Activated CD4-positive, alpha-beta T cell treated with anti-CD3 and anti-CD28 coated beads, Interleukin-2, amount 50 U/mL, for 24 hours (primary cell): ENCODE results near the gene SGPP2.
A peak's percentile ranks its signal among the peaks of the same experiment; 100 is the strongest.
"Not testable (repeated sequence)": the region's sequence is repeated elsewhere in the genome, so short reads cannot be mapped to it uniquely, and the experiment has no call there.

Experiments used
- DNase-seq, 2 donors: peaks; one replicate each; pipeline ENCODE4 v3.0.0-alpha.2; 2020; ENCODE audit warnings: low read depth in 1 of 2, low spot score in 1 of 2

The SGPP2 gene

GRCh38 chr2:222424276-222424728, at the start of gene SGPP2:
Gene SGPP2 (plus strand): TSS chr2:222424543. CDS start chr2:222424603, 60 bp downstream.
- DNase-seq = peak in 1 of 2 donors; percentile 9

GRCh38 chr2:222375798-222376197, 48.5 kb upstream of the SGPP2 start:
- DNase-seq = no peak

- DNase-seq = no peak
These were observed 43.9 kb upstream of the SGPP2 start for GRCh38 chr2:222380456-222380855.

- no peak for DNase-seq
These were observed 42.8 kb upstream of the SGPP2 start for GRCh38 chr2:222381566-222381965.

GRCh38 chr2:222383255-222383654, 41.1 kb upstream of the SGPP2 start:
- no peak for DNase-seq

GRCh38 chr2:222391743-222392285, 32.5 kb upstream of the SGPP2 start:
- DNase-seq = no peak

- DNase-seq = no peak
These were observed 30.5 kb upstream of the SGPP2 start for GRCh38 chr2:222393733-222394267.

- no peak for DNase-seq
These were observed 25.9 kb upstream of the SGPP2 start for GRCh38 chr2:222398446-222398885.

- DNase-seq = no peak
These were observed 25.1 kb upstream of the SGPP2 start for GRCh38 chr2:222399038-222399783.

- DNase-seq = no peak
These were observed 20.0 kb upstream of the SGPP2 start for GRCh38 chr2:222404151-222404905.

GRCh38 chr2:222408684-222409083, 15.7 kb upstream of the SGPP2 start:
- no peak for DNase-seq

- no peak for DNase-seq
These were observed 13.8 kb upstream of the SGPP2 start for GRCh38 chr2:222410534-222410933.

GRCh38 chr2:222412334-222412733, 12.0 kb upstream of the SGPP2 start:
- not testable (repeated sequence) for DNase-seq

GRCh38 chr2:222413295-222413911, 10.9 kb upstream of the SGPP2 start:
- DNase-seq = no peak

GRCh38 chr2:222418739-222419138, 5.6 kb upstream of the SGPP2 start:
- DNase-seq = no peak

- no peak for DNase-seq
These were observed 3.8 kb upstream of the SGPP2 start for GRCh38 chr2:222420508-222420907.

- DNase-seq = no peak
These were observed 2.7 kb upstream of the SGPP2 start for GRCh38 chr2:222421626-222422025.

GRCh38 chr2:222423186-222423585, 1.2 kb upstream of the SGPP2 start:
- DNase-seq = no peak

GRCh38 chr2:222423632-222424275, 589 bp upstream of the SGPP2 start:
- DNase-seq = peak; percentile 30 to 55

GRCh38 chr2:222424729-222425671, 657 bp downstream of the SGPP2 start:
- peak in 1 of 2 donors; percentile 10 for DNase-seq
